Measurements from ENCODE around the gene GHR.
A peak's percentile ranks its signal among the peaks of the same experiment; 100 is the strongest.

Gene GHR

DNA sequence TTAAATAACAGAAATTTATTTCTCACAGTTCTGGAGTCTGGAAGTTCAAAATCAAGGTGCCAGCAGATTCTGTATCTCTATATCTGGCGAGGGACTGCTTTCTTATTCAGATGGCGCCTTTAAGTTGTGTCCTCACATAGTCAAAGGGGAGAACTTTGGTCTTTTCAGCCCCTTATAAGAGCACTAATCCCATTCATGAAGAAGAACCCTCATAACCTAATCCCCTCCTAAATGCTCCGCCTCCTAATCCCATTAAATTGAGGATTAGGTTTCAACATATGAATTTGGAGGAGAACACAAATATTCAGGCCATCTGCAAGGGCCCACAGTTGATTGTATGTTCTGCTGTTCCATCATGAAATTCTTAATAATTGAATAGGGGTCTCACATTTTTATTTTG is 322.6 kb downstream of the GHR start:
- Histone ChIP-seq H3K27me3 (ENCODE audit: insufficient read depth, low read length, poor library complexity) (no peaks in the 10 kb centered on the region), H4K20me1 (ENCODE audit: insufficient read depth, low read length) (no peaks in the 10 kb centered on the region), H3K9me3 (ENCODE audit: insufficient read depth, low read length, severe bottlenecking) (no peaks in the 10 kb centered on the region), H2AFZ (ENCODE audit: low read depth, low read length) (no peak overlapping the region), H3K4me1 (ENCODE audit: insufficient read depth, low read length) (no peaks in the 10 kb centered on the region), H3K4me3 (ENCODE audit: low read depth in 1 of 2, low read length in 2 of 2) (no peak overlapping the region), H3K4me2 (ENCODE audit: insufficient read depth, low read length) (no peak overlapping the region), H3K9ac (ENCODE audit: low read depth, low read length) (no peak overlapping the region), H3K36me3 (ENCODE audit: insufficient read depth, low read length) (no peaks in the 10 kb centered on the region), H3K79me2 (ENCODE audit: insufficient read depth, low read length) (no peaks in the 10 kb centered on the region), H3K27ac (ENCODE audit: low read length) (no peak overlapping the region)
- no peak for TF ChIP-seq CTCF (IDR thresholded peaks at IDR 0.05; ENCODE audit: borderline replicate concordance, extremely low read depth, low read length, poor library complexity, severe bottlenecking)
- DNase-seq (no peak), ATAC-seq (ENCODE audit: insufficient read depth, low read depth) (no peak)

GRCh38 chr5:42749020-42749419 is 325.8 kb downstream of the GHR start:
- no peak for DNase-seq
- H3K4me2 ChIP-seq (ENCODE audit: insufficient read depth, low read length): no peak overlapping the region
- no peaks in the 10 kb centered on the region for H3K9me3 ChIP-seq (ENCODE audit: insufficient read depth, low read length, severe bottlenecking)
- no peak overlapping the region for H2AFZ ChIP-seq (ENCODE audit: low read depth, low read length)
- no peaks in the 10 kb centered on the region for H3K36me3 ChIP-seq (ENCODE audit: insufficient read depth, low read length)
- no peaks in the 10 kb centered on the region for H3K79me2 ChIP-seq (ENCODE audit: insufficient read depth, low read length)
- H3K4me1 ChIP-seq (ENCODE audit: insufficient read depth, low read length): no peaks in the 10 kb centered on the region
- no peaks in the 10 kb centered on the region for H3K27me3 ChIP-seq (ENCODE audit: insufficient read depth, low read length, poor library complexity)
- peak; percentile 97 for ATAC-seq (ENCODE audit: insufficient read depth, low read depth)
- H3K27ac ChIP-seq (ENCODE audit: low read length): no peak overlapping the region
- H3K4me3 ChIP-seq (ENCODE audit: low read depth in 1 of 2, low read length in 2 of 2): no peak overlapping the region
- no peak for TF ChIP-seq EZH2 (IDR thresholded peaks at IDR 0.05; ENCODE audit: borderline replicate concordance, low read depth, low read length, severe bottlenecking)
- no peak for TF ChIP-seq CTCF (IDR thresholded peaks at IDR 0.05; ENCODE audit: borderline replicate concordance, extremely low read depth, low read length, poor library complexity, severe bottlenecking)
- no peaks in the 10 kb centered on the region for H4K20me1 ChIP-seq (ENCODE audit: insufficient read depth, low read length)
- no peak overlapping the region for H3K9ac ChIP-seq (ENCODE audit: low read depth, low read length)

DNA sequence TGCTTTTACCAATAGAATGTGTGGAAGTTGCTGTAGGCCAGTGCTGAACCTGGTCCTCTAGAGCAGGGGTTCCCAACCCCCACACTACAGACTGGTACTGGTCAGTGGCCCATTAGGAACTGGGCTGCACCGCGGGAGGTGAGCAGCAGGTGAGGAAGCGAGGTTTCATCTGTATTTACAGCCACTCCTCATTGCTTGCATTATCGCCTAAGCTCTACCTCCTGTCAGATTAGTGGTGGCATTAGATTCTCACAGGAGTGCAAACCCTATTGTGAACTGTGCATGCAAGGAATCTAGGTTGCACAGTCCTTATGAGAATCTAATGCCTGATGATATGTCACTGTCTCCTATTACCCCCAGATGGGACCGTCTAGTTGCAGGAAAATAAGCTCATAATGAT is 327.3 kb downstream of the GHR start:
- DNase-seq (no peak), ATAC-seq (ENCODE audit: insufficient read depth, low read depth) (no peak)
- H3K27me3 ChIP-seq (ENCODE audit: insufficient read depth, low read length, poor library complexity): no peaks in the 10 kb centered on the region
- H3K4me1 ChIP-seq (ENCODE audit: insufficient read depth, low read length): no peaks in the 10 kb centered on the region
- H3K4me2 ChIP-seq (ENCODE audit: insufficient read depth, low read length): no peak overlapping the region
- TF ChIP-seq EZH2 (IDR thresholded peaks at IDR 0.05; ENCODE audit: borderline replicate concordance, low read depth, low read length, severe bottlenecking) (no peak), CTCF (IDR thresholded peaks at IDR 0.05; ENCODE audit: borderline replicate concordance, extremely low read depth, low read length, poor library complexity, severe bottlenecking) (no peak)
- no peak overlapping the region for H3K9ac ChIP-seq (ENCODE audit: low read depth, low read length)
- no peaks in the 10 kb centered on the region for H3K79me2 ChIP-seq (ENCODE audit: insufficient read depth, low read length)
- H2AFZ ChIP-seq (ENCODE audit: low read depth, low read length): no peak overlapping the region
- no peaks in the 10 kb centered on the region for H3K36me3 ChIP-seq (ENCODE audit: insufficient read depth, low read length)
- no peak overlapping the region for H3K4me3 ChIP-seq (ENCODE audit: low read depth in 1 of 2, low read length in 2 of 2)
- H4K20me1 ChIP-seq (ENCODE audit: insufficient read depth, low read length): no peaks in the 10 kb centered on the region
- H3K27ac ChIP-seq (ENCODE audit: low read length): no peak overlapping the region
- no peaks in the 10 kb centered on the region for H3K9me3 ChIP-seq (ENCODE audit: insufficient read depth, low read length, severe bottlenecking)

- H3K9me3 ChIP-seq (ENCODE audit: insufficient read depth, low read length, severe bottlenecking): no peaks in the 10 kb centered on the region
- H3K4me2 ChIP-seq (ENCODE audit: insufficient read depth, low read length): no peak overlapping the region
- H3K36me3 ChIP-seq (ENCODE audit: insufficient read depth, low read length): no peaks in the 10 kb centered on the region
- no peak overlapping the region for H3K27ac ChIP-seq (ENCODE audit: low read length)
- H2AFZ ChIP-seq (ENCODE audit: low read depth, low read length): no peak overlapping the region
- TF ChIP-seq EZH2 (IDR thresholded peaks at IDR 0.05; ENCODE audit: borderline replicate concordance, low read depth, low read length, severe bottlenecking): no peak
- TF ChIP-seq CTCF (IDR thresholded peaks at IDR 0.05; ENCODE audit: borderline replicate concordance, extremely low read depth, low read length, poor library complexity, severe bottlenecking): no peak
- no peaks in the 10 kb centered on the region for H3K4me1 ChIP-seq (ENCODE audit: insufficient read depth, low read length)
- H4K20me1 ChIP-seq (ENCODE audit: insufficient read depth, low read length): no peaks in the 10 kb centered on the region
- no peak for ATAC-seq (ENCODE audit: insufficient read depth, low read depth)
- H3K4me3 ChIP-seq (ENCODE audit: low read depth in 1 of 2, low read length in 2 of 2): no peak overlapping the region
- H3K9ac ChIP-seq (ENCODE audit: low read depth, low read length): no peak overlapping the region
- no peaks in the 10 kb centered on the region for H3K27me3 ChIP-seq (ENCODE audit: insufficient read depth, low read length, poor library complexity)
- DNase-seq: no peak
- H3K79me2 ChIP-seq (ENCODE audit: insufficient read depth, low read length): no peaks in the 10 kb centered on the region
Measured at GRCh38 chr5:42751044-42751443, 327.8 kb downstream of the GHR start.

Measured in DND-41 (cell line).